ENCODE measurements around the gene C2CD4A. TPM values are rescaled to one million over a fixed set of nuclear protein-coding genes. Genes with fewer than 3 reads are reported as not detected.
A peak's percentile ranks its signal among the peaks of the same experiment; 100 is the strongest.

C2CD4A gene
- total RNA-seq, 1 donor from 2014 or later: not detected

- peak; percentile 63 for DNase-seq (ENCODE audit: low read depth)
These were observed 7.0 kb upstream of the C2CD4A start for GRCh38 chr15:62059816-62060112.

GRCh38 chr15:62060113-62060895 lies 6.5 kb upstream of the C2CD4A start, which contains the start of gene VPS13C:
Gene VPS13C, minus strand, starts transcription at chr15:62060447. Its CDS starts 73 bp downstream, at chr15:62060374.
- peak; percentile 95 for DNase-seq (ENCODE audit: low read depth)

- DNase-seq (ENCODE audit: low read depth): no peak
These were observed 5.9 kb upstream of the C2CD4A start for GRCh38 chr15:62060896-62061280.

- no peak for DNase-seq (ENCODE audit: low read depth)
These were observed 2.7 kb upstream of the C2CD4A start for GRCh38 chr15:62063825-62064635.

DNA sequence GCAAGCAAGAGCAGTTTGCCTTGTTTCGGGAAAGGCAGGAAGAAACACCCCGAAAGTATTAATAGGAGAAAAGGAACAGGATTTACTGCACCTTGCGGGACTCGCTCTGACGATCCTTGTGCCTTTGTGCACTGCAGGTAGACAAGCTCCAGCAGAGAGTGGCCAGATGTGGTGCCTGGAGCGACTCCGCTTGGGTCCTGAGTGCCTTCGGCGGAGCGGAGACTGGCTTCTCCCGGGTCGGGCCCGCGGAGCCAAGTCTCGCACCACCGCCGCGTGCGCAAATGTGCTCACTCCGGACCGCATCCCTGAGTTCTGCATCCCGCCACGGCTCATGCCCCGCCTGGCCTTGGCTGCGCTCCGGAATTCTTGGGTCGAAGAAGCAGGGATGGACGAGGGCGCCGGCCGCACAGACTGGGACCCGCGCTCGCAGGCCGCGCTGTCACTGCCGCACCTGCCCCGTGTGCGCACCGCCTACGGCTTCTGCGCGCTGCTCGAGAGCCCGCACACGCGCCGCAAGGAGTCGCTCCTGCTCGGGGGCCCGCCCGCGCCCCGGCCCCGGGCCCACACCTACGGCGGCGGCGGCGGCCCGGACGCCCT lies 769 bp downstream of the C2CD4A start:
- no peak for DNase-seq (ENCODE audit: low read depth)

- peak; percentile 65 for DNase-seq (ENCODE audit: low read depth)
These were observed 1.5 kb downstream of the C2CD4A start for GRCh38 chr15:62068071-62068809.

DNA sequence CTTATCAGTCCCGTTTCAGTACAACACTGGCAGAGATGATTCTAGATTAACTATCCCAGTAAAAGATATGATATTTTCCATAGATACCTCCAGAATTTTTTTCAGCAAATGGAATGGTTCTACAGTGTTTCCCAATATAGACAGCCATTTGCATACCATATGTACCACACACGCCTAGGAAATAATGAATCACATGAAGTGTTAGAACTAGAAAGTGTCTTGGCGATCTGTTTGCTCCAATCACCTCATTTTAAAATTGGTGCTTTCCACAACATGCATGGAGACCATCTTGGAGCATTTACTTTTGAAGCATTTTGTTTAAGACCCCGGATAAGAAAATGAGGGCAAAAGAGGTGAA lies 2.0 kb downstream of the C2CD4A start:
- DNase-seq (ENCODE audit: low read depth): no peak

DNA sequence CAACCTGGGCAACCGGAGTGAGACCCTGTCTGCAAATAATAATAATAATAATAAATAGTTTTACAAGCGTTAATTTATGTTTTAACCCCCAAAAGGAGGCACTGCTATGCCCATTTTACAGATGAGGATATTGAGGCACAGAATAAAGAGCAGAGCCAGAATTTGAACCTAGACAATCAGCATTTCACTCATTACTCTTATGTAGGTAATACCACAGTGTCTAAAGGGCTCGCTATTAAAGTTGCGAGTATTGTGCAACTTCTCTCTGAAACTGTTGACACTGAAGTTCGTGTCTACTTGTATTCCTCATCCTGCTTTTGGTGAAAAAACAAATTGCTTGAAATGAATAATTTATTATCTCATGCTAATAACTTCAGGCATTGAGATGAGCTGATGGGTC lies 2.8 kb downstream of the C2CD4A start:
- DNase-seq (ENCODE audit: low read depth): no peak

DNA sequence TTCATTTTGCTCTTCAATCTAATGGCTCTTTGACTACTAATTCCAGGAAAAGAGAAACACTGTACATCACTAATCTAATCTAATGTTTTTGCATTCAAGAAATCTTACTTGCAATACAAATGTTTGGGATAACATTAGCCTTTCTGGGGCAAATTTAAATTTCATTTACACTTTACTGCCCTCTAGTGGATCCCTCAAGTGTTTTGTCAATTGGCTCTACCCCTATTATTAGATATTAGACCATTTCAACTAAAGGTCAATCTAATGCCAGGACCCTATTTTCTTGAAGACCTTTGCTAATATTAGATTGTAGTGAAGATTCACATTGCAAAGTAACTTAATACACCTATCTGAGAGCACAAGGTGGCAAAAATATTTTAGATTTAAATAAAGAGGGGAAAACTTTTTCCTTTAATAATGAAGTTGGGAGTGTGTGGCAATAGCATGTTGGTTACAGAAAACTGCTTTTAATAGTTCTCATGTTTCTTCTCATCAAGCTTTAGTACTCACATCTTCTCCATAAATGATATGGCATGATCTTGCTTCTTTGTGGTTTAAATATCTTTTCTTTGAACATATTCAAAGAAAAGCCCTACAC lies 5.0 kb downstream of the C2CD4A start:
- DNase-seq (ENCODE audit: low read depth): peak; percentile 58

DNA sequence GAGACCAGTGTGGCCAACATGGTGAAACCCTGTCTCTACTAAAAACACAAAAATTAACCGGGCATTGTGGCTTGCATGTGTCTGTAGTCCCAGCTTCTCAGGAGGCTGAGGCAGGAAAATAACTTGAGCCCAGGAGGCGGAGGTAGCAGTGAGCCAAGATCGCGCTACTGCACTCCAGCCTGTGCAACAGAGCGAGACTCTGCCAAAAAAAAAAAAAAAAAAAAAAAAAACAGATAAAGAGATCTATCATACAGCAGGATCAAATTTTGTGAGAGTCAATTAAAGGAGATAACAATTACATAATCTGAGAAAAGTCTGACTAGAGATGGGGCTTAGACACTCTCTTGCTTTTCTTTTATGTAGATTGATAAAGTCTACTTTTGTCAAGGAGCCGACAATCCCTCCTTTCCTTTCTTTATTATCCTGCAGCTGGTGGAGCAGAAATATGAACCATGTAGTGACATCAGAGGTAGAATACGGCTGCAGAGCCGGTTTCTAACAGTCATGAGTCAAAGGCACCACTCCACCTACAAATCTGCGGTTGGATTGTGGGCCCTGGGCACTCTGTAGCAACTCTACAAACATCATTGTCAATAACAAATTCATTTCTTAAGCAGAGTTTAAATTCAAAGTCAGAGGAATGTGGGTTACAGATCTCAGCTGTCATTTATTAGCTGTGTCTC lies 9.0 kb downstream of the C2CD4A start:
- peak; percentile 92 for DNase-seq (ENCODE audit: low read depth)

DNA sequence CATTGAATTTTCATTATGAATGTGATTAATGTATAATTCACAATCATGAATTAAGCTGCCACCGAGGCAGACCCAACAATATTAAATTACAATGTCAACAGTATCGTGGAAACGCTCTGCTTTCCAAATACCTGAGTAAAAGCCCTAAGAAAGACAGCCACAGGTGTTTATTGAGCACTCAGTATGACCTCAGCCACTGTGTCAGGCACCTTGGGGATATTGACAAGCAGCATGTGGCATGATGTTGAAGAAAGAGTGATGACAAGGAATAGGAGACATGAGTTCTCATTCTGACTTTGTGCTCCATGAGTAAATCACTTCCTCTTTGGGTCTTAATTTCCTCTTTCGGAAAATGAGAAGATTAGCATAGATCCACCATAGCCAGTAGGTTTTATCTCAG lies 12.8 kb downstream of the C2CD4A start:
- no peak for DNase-seq (ENCODE audit: low read depth)

GRCh38 chr15:62083194-62084154 lies 16.7 kb downstream of the C2CD4A start:
- DNase-seq (ENCODE audit: low read depth): no peak

- DNase-seq (ENCODE audit: low read depth): no peak
These were observed 19.0 kb downstream of the C2CD4A start for GRCh38 chr15:62085740-62086139.

- DNase-seq (ENCODE audit: low read depth): peak; percentile 48
These were observed 21.0 kb downstream of the C2CD4A start for GRCh38 chr15:62087671-62088352.

- no peak for DNase-seq (ENCODE audit: low read depth)
These were observed 21.5 kb downstream of the C2CD4A start for GRCh38 chr15:62088353-62088693.

GRCh38 chr15:62089616-62090015 lies 22.8 kb downstream of the C2CD4A start:
- peak; percentile 37 for DNase-seq (ENCODE audit: low read depth)

DNA sequence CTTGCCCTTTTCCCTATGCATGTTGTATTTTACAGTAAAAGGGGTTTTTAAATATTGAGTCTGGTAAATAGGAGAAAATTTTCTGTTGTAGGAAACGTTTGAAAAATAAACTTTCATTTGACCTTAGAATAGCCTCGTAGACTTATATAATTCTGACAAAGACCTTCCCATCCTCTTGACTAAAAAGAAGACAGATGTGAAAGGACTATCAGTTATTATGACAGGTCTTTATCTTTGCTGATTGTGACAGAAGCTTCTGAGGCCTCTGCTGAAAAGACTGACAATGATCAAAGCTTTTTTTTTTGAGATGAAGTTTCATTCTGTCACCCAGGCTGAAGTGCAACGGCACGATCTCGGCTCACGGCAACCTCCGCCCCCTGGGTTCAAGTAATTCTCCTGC lies 24.2 kb downstream of the C2CD4A start:
- DNase-seq (ENCODE audit: low read depth): no peak

- no peak for DNase-seq (ENCODE audit: low read depth)
These were observed 27.0 kb downstream of the C2CD4A start for GRCh38 chr15:62093809-62094208.

DNA sequence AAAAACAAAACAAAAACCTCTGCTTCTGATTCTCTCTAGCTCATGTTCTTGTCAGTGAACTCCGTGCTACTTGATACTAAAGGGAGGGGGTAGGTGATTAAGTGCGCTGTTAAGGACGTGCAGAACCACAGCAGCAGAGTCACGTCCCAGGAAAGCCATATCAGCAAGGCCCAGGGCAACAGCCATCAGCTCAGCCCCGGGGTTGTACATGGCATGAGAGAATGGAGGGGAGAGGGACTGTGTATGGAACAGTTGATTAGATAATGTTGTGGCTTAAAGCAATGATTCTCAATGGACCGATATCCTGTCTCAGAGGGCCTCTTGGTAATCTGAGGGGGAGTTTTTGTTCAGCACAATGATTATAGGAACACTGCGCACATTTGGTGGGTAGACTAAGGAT lies 27.6 kb downstream of the C2CD4A start:
- DNase-seq (ENCODE audit: low read depth): no peak
